MCF 10A (cell line): Measurements from ENCODE around the gene SLC22A12. TPM values are rescaled to one million over a fixed set of nuclear protein-coding genes. Genes with fewer than 3 reads are reported as not detected.
A peak's percentile ranks its signal among the peaks of the same experiment; 100 is the strongest.

Source experiments
- BruUV-seq: library from RNA; stranded (reverse); fragments of 400-500 nt; replicated peaks from 2 replicates; lab custom pipeline; 2021; lab: Mats Ljungman, UMichigan
- CTCF ChIA-PET: fragments of 300-600 bp; sonication (Branson Sonifier 250); formaldehyde crosslinking; extraction: SDS; loops from one replicate; lab custom pipeline; 2021; ENCODE audit warnings: antibody characterized with exemption, inconsistent platforms; lab: Yijun Ruan, JAX
- POLR2A ChIA-PET: fragments of 300-600, 350-650 bp; sonication (Branson Sonifier 250); formaldehyde crosslinking; extraction: SDS; loops from one replicate; lab custom pipeline; 2020; ENCODE audit warnings: antibody characterized with exemption, inconsistent platforms; lab: Yijun Ruan, JAX
- DNase-seq: peaks from one replicate; pipeline ENCODE4 v3.0.0-alpha.2; 2018; ENCODE audit not compliant: unreplicated experiment
- H3K27ac Mint-ChIP-seq: one replicate; pipeline ENCODE4 v1.8.0; 2022; ENCODE audit warnings: mild to moderate bottlenecking, low read depth, mixed read lengths; ENCODE audit not compliant: unreplicated experiment
- H3K27me3 Mint-ChIP-seq: one replicate; pipeline ENCODE4 v1.8.0; 2022; ENCODE audit warnings: mixed read lengths; ENCODE audit not compliant: insufficient read depth, unreplicated experiment
- H3K36me3 Mint-ChIP-seq: one replicate; pipeline ENCODE4 v1.8.0; 2022; ENCODE audit warnings: mild to moderate bottlenecking, moderate library complexity, mixed read lengths; ENCODE audit not compliant: insufficient read depth, unreplicated experiment
- H3K4me1 Mint-ChIP-seq: one replicate; pipeline ENCODE4 v1.8.0; 2022; ENCODE audit warnings: mixed read lengths; ENCODE audit not compliant: insufficient read depth, unreplicated experiment
- H3K4me3 Mint-ChIP-seq: one replicate; pipeline ENCODE4 v1.8.0; 2022; ENCODE audit warnings: mild to moderate bottlenecking, moderate library complexity, mixed read lengths; ENCODE audit not compliant: unreplicated experiment
- H3K9me3 Mint-ChIP-seq: one replicate; pipeline ENCODE4 v1.8.0; 2022; ENCODE audit warnings: mixed read lengths; ENCODE audit not compliant: unreplicated experiment
- CTCF ChIP-seq: fragments of 200-600 bp; IDR thresholded peaks from one replicate; pipeline ENCODE4 v1.8.0; 2022; ENCODE audit warnings: antibody characterized with exemption, mild to moderate bottlenecking; ENCODE audit not compliant: unreplicated experiment
- intact Hi-C: fragments of 100-400 bp; cut with micrococcal nuclease; formaldehyde crosslinking; loops from 2 replicates; pipeline ENCODE4 v1.14.1; 2022
- total RNA-seq: library from RNA; stranded (reverse); gene quantifications from 2 replicates; pipeline ENCODE4 v1.2.3, GENCODE V29; 2022

Gene SLC22A12
- total RNA-seq, 1 experiment from 2014 or later: not detected

DNA sequence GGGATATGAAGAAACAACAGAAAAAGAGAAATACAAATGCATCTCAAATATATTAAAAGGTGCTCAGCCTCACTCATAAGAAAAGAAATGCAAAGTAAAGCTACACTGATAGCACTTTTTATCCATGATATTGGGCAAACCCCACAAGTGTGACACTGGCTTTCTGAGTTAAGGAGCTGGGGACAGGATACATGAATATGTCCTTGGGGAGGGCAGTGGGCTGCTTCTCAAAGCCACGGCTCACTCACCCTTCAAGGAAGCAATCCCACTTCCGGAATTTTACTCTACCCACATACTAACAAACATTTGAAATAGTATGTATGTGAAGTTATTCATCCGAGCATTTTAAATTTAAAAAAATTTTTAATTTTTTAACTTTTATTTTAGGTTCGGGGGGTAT is 41.1 kb upstream of the SLC22A12 start:
- H3K4me1 Mint-ChIP-seq: peaks cover 11% of the 10 kb centered on the region
- no peak overlapping the region for H3K27ac Mint-ChIP-seq
- H3K27me3 Mint-ChIP-seq: no peaks in the 10 kb centered on the region
- intact Hi-C loops: no loop called here
- no TSS peak for BruUV-seq
- H3K4me3 Mint-ChIP-seq: no peak overlapping the region
- TF ChIP-seq CTCF: no peak
- H3K36me3 Mint-ChIP-seq: no peaks in the 10 kb centered on the region
- DNase-seq: no peak
- ChIA-PET POLR2A (interaction anchor here (0.7 kb wide), 1 partner anchor 17 kb away, joined by 3 read pairs; no protein-coding TSS in a partner anchor), CTCF (interaction anchor here (1.0 to 1.8 kb wide), 2 partner anchors 99 to 101 kb away, joined by 3 to 5 read pairs; no protein-coding TSS in a partner anchor)
- H3K9me3 Mint-ChIP-seq: no peaks in the 10 kb centered on the region

GRCh38 chr11:64553554-64554201 is 37.3 kb upstream of the SLC22A12 start:
- intact Hi-C loops: loop anchor here (1.0 kb wide), 4 partner anchors 65 to 170 kb away; partner anchors contain the start of gene NRXN2
- H3K27me3 Mint-ChIP-seq: peaks cover 3% of the 10 kb centered on the region
- no peak overlapping the region for H3K27ac Mint-ChIP-seq
- no peaks in the 10 kb centered on the region for H3K36me3 Mint-ChIP-seq
- ChIA-PET CTCF (interaction anchor here (0.6 to 1.1 kb wide), 9 partner anchors 35 to 188 kb away, joined by 3 to 6 read pairs (median 4); no protein-coding TSS in a partner anchor), POLR2A (no interaction called here)
- H3K9me3 Mint-ChIP-seq: no peaks in the 10 kb centered on the region
- DNase-seq: peak; percentile 47
- no peak overlapping the region for H3K4me3 Mint-ChIP-seq
- no peaks in the 10 kb centered on the region for H3K4me1 Mint-ChIP-seq
- TF ChIP-seq CTCF: peak; percentile 97
- BruUV-seq: no TSS peak

DNA sequence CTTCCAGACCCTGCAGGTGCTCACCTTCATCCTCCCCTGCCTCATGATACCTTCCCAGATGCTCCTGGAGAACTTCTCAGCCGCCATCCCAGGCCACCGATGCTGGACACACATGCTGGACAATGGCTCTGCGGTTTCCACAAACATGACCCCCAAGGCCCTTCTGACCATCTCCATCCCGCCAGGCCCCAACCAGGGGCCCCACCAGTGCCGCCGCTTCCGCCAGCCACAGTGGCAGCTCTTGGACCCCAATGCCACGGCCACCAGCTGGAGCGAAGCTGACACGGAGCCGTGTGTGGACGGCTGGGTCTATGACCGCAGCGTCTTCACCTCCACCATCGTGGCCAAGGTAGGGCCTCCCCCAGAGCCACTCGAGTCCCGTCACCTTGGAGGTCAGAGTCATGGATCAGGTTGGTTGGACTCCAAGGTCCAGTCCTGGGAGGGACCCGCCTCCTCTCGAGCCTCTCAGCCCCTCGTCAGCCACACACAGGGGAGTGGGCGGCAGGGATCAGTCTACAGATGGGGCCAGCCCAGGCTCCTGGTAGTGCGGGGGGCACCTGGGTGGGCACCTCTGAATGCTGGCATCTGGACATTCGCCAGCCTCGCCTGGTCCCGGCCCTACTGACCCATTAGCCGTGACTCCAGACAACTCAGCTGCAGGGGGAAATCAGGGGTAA is 34.8 kb upstream of the SLC22A12 start:
- no peak overlapping the region for H3K4me3 Mint-ChIP-seq
- no peak for DNase-seq
- TF ChIP-seq CTCF: no peak
- no TSS peak for BruUV-seq
- H3K27me3 Mint-ChIP-seq: peaks cover 12% of the 10 kb centered on the region
- ChIA-PET CTCF (no interaction called here), POLR2A (no interaction called here)
- intact Hi-C loops: no loop called here
- no peaks in the 10 kb centered on the region for H3K36me3 Mint-ChIP-seq
- H3K9me3 Mint-ChIP-seq: no peaks in the 10 kb centered on the region
- H3K27ac Mint-ChIP-seq: no peak overlapping the region
- H3K4me1 Mint-ChIP-seq: no peaks in the 10 kb centered on the region

DNA sequence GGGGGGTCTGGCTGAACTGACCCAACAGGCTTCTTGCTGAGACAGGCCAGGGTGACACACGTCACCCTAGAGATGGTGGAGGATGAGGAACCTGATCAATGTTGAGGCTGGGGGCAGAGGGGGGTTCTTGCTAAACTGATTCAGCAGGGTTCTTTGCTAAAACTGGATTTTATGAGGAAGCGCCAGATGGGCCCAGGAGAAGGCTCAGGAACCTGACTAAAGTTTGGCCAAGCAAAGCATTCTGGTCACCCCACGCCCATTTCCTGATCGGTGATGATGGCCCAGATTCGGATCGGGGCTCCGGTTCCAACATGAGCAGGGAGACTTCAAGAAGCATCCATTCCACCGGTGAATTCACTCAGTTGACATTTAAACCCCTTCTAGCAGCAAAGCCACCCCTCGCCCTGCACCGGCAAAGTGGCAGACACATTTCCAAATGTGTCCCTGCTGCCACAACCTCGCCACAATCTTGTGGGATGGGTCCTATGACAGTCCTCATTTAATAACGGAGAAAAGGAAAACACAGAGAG is 34.2 kb upstream of the SLC22A12 start:
- Mint-ChIP-seq H3K27me3 (peaks cover 12% of the 10 kb centered on the region), H3K4me3 (no peak overlapping the region), H3K27ac (no peak overlapping the region), H3K9me3 (no peaks in the 10 kb centered on the region), H3K4me1 (no peaks in the 10 kb centered on the region), H3K36me3 (no peaks in the 10 kb centered on the region)
- POLR2A ChIA-PET: interaction anchor here (1.2 kb wide), 1 partner anchor 10 kb away, joined by 3 read pairs; no protein-coding TSS in a partner anchor
- BruUV-seq: no TSS peak
- no peak for TF ChIP-seq CTCF
- CTCF ChIA-PET: interaction anchor here (0.6 kb wide), 1 partner anchor 16 kb away, joined by 3 read pairs; no protein-coding TSS in a partner anchor
- DNase-seq: no peak
- intact Hi-C loops: no loop called here
